HG02938 (cell line): Measurements from ENCODE around the gene VEGFA.

ENCODE experiments used
- ATAC-seq: cut with Tn5 transposase; IDR thresholded peaks from one replicate; pipeline ENCODE4 v1.9.1; 2021; ENCODE audit warnings: mild to moderate bottlenecking, moderate library complexity; ENCODE audit not compliant: unreplicated experiment

VEGFA gene

DNA sequence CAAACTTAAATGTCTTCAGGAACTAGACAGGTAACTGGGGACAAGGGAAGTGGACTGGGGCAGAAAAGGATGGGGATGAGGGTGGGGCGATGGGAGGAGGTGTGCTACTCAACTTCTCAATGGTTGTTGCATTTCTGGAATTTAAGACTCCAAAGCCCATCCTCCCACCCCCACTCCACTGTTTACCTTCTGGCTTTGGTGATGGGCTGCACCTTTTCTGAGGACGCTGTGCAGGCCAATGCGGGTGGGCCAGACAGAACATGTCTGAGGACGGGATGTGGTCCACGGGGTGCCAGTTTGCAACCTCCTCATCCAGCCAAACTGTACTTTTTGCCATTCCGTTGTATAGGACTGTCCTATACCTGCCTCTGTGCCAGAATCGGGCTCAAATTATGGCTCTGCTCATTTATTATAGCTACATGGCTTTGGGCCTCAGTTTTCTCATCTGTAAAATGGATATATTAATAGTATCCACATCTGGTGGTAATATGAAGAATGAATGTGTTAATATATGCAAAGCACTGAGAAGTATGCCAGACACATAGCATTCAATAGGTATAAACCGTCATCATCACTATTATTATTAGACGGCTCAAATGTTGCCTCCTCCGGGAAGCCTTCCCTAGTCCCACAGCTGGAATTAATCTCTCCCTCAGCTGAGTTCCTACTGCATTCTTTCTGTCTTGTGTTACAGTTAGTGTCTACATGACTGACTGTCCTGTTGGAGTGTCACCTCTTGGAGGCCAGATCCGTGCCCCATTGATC, 31.0 kb upstream of the VEGFA start:
- no peak for ATAC-seq

DNA sequence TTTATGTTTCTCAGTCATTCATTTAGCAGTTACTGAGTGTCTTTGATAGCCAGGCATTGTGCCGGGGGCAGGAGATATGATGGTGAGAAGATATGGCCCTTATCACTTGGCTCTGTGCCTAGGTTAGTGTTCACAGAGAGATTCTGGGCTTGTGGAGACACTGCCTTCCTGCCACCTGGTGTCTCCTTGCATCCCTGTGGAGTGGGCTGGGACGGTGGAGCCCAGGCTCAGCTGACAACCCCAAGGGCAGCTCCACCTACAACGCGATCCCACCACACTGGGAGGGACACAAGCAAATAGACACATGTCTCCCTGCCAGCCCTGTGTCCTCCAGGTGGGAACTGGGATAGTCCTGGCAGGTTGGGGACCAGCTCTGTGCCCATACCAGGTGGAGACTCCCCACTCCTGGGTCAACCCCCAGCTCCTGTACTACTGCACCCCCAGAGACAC, 30.3 kb upstream of the VEGFA start:
- no peak for ATAC-seq

DNA sequence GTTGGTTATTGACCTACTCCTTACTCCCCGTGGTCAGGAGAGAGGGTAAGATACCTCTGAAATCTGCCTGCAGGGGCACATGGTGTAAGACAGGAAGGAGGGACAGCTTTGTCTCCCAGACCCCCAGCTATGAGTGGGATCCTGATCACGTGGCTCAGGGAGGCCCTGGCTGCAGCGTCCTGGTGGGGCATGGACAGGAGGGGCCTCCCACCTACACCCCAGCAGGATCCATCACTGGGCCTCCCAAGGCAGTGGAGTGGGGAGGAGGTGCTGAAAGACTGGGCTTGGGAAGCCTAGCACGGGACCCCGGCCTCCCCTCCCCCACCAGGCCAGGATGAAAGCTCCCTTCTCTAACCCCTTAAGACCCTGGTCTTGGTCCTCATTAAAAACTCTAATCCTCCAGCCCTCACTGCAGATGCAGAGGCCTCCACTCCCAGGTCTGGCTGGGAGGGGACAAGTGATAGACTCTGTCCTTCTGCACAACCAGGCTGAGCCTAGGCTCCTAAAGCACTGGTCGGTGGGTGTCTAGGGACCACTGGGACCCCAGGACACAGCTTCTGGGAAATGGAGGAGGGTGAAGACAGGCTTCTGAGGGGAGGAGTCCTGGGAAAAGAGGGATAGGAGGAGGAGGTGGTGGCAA, 29.6 kb upstream of the VEGFA start:
- no peak for ATAC-seq

DNA sequence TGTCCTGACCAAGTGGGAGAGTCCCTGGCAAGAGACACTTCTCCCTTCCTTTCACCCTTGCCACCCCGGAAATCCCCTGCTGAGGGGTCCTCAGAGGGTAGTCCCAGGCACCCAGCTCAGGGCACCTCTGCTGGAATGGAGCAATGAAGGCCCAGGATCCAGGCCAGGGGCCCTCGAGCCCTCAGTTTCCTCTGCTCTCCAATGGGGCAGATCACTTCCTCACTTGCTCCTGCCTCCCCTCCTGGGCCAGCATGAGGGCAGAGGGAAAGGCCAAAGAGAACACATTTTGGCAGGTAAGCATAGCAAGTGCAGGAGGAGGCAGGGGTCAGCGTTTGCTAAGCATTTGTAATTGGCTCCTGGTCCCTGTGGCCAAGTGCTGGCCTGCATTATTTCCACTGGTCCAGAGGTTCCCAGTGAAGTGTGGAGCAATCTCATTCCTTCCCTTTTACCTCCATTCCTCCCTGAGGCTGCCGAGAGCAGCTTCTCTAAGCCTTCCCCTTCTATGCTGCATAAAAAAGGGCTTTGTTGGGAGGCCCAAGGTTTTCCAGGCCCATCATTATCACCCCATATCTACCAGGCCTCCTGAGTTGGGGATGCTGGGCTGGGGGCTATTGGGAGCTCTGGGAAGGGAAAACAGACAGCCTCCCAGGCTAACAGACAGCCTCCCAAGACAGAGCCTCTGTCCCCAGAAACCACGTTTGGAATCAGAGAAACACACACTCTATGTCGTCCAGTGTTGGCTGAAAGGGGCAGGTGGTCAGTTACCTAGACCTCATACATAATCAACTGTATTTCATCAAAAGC, 28.8 kb upstream of the VEGFA start:
- ATAC-seq: no peak

DNA sequence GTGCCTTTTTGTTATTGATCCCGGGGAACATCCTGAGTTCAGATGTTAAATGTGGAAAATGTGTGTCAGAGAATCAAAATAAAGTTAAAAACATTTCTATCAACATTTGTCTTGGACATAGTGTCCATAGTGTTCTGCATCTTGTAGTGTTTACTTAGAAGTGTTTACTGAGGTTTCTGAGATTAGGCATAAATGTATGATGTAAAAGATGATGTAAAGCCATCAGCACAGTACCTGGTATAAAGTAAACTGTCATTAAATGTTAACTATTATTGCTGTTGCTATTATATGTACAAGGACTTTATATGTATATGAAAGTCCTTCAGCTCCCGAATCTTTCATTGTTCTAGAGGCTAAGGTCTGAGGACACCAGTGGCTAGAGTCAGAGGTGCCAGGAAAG, 28.2 kb upstream of the VEGFA start:
- ATAC-seq: no peak

DNA sequence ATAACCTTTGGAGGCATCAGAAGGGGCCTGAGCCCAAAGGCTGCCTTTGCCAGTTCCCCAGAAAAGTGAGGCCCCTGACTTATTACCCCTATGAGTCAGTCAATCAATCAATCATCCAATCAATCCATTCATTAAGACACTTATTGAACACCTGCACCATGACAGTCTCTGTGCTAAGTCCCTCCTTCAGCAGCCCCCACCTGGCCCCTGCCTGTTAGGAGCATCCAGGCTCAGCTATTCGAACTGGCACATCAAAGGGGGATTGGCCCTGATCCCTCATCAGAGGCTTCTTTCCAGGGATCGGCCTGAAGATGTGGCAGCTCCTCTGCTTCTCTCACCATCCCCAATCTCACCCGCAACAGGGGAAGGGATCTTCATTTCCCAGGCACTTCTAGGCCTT, 27.7 kb upstream of the VEGFA start:
- no peak for ATAC-seq

DNA sequence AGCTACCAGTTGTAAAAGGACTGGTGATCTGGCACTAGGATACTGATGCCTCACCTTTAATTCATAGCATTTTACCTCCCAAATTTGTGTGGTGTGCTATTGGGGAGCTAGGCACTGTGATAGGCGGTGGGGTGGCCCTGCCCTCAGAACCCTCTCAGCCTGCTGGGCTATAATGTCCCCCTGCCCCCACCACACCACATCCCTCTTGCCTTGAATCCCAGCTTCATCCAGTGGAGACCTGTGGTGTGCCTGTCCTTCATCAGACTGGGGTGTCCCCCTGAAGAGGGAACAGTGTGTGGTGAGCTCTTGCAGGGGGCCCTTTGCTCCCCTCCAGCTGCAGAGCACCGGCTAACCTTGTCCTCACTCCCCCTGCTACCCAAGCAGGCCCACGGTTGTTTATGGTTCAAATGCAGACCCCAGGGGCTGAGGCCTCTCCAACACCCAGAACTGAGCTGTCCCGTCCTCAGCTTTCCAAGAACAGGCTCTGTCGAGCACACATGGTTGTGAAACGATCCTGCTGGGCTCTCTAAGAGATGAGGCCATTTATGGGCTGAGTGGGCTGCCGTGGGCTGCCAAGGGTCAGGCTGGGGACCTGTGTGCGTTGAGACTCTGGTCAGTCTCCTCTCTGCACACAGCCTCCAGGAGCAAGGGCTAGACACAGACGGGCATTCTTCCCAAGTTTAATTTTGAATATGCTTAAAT, 26.9 kb upstream of the VEGFA start:
- ATAC-seq: no peak

DNA sequence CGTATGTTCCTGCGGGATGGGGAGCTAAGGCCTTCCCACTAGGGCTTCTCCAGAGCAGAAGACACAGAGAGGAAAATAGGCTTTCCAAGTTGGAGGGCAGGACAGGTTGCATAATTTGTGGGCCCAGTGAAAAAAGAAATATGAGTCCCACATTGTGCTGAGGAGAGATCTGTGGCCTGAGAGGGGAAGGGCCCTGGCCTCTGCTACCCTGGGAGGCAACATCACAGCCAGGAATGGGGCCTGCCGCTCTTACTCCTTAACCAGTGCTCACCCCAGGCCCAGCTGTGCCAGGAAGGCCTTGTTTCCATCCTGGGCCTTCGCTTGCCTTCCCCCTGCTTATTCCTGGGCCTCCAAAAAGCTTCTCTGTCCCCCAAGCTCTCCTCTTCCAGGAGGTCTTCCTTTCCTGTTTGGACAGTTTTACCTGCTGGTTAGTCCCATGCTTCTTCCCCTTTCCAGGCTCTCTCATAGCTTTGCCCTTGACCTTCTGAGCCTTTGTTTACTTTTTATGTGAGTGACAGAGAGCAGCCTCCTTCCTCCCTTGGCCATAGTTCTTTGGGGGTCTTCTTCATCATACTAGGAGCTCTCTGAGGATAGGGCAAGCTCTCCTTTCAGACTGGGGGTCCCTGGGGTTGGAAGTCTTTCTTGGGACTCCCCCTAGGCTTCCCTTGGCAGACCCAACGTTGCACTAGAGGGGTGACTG, 26.2 kb upstream of the VEGFA start:
- ATAC-seq: no peak

DNA sequence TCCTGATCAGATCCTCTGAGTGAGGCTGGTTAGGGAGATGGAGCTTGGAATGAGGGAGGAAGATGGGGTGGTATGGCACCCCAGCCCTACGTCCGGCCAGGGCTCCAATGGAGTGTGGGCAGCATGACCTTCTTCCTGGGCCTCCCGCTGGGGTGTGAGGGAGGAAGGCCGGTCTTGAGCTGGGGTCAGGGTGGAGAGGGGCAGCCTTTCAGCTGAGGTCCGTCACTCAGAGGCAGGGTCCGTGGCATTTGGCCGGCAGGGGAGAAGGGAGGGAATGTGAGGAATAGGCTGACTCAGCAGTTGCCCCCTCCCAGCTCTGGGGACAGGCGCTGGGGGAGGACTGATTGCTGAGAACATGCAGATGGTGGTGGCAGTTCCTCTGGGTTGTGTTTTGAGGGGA, 25.5 kb upstream of the VEGFA start:
- ATAC-seq: no peak

DNA sequence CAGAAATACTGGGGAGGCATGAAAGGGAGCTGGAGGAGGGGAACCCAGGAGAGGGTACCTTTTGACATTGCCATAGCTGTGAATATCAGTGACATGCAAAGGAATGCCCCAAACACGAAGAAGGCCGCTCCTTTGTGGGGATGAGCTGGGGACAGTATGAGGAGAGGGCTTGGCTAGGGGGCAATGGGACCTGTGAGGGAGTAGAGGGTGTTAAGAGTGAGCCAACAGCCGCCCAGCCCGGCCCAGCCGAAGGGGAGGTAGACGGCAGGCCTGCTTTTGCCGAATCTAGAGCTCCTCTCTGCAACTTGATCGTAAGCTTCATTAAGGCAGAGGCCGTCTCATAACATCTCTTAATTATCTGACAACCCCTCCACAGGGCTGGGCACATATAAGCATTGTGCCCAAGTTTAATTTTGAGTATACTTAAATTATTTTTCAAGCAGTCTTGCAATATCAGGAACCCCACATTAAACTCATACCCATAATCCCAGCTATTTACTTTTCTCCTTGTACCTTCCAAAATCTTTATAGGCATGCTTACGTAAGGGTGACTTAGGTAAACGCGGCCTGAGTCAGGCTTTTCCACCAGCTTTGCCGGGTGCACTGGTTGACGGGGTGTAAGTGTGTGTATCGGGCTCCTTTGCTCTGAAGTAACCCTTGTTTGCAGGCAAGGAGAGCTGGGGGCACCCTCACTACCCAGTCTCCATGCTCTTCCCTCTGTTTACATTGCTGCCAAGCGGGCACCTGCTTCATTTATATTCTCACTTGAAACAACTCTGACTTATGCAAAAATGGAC, 24.9 kb upstream of the VEGFA start:
- no peak for ATAC-seq

DNA sequence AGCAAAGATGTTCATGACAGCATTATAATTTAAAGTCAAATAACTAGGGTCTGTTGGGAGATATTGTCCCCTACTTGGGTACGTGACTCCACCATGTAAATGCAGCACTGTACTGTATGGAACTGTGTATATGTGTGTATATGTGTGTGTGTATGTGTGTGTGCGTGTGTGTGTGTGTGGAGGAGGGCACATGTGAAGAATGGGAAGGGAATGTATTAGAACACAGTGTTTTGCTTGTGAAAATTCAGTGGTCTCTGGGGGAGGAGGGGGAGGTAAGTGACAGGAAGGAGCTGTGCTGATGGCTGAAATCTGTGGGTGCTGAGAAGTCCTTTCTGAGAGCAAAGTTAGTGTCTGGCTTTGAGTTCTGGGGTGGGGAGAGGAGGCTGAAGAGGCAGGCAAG, 23.9 kb upstream of the VEGFA start:
- ATAC-seq: no peak

DNA sequence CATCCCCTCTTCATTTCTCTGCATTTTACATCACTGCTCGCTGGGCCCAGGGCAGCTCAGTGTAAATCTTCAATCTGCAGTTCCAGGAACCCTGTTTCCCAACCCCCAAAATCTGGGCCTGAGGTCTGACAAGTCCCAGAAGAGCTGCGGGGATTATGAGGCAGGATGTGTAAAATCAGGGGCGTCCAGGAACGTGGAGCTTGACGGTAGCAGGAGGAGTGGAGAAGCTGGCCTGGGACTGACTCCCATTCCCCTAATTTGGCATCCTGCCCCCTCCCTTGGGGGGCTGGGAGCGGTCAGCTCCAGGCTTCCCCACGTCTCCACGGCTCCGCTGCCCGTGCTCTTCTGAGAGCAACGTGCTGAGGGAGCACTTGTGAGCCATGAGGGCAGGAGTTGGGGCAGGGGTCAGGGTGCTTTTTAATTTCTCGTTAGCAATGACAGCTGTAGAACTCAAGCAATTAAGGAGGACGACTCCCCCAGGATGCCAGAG, 23.4 kb upstream of the VEGFA start:
- ATAC-seq: no peak

DNA sequence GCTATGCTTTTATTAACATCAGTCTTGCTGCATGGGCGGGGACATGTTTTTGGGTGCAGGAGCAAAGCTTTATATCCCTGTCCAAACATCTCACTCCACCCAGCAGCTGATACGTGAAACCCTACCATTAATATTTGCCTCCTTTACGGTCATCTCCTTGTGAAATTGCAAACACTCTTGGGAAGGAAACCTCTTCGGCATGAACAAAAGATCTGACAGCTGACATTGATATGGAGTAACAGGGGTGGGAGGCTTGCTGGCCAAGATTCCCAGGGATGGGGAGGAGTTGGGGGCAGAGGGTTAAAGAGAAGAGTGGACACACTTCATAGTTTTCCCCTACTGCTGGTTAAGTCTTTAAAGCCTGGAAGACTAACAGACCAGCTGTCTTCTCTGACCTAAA, 22.2 kb upstream of the VEGFA start:
- no peak for ATAC-seq

DNA sequence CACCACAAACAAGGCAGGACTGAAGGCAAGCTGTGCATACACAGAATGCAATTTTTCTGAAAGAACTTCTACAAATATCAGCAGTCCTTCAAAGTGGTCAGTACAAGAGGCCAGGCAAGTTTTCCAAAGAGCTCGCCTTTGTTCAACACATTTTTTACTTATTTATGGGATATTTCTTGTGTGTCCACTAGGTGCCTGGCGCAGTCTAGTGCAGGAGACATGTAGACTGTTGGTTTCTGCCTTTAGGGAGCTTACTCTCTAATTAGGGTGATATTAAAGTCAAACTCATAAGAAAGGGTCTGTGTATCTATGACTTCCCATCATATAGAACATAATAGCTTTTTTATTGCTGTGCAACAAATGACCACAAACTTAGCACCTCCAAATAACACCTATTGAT, 21.2 kb upstream of the VEGFA start:
- ATAC-seq: no peak

DNA sequence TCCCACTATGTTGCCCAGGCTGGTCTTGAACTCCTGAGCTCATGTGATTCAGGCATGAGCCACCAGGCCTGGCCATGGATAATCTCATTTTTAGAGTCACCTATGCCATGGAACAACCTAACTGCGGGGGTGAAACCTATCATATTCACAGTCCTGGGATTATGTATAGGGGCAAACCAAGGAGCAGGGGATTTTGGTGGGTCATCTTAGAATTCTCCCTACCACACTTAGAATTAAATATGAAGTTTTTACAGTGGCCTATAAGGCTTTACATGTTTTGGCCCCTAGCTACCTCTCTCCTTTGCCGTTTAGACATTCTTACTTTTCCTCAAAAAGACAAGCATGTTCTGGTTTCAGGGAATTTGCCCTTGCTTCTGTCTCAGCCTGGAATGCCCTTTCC, 20.6 kb upstream of the VEGFA start:
- ATAC-seq: no peak

DNA sequence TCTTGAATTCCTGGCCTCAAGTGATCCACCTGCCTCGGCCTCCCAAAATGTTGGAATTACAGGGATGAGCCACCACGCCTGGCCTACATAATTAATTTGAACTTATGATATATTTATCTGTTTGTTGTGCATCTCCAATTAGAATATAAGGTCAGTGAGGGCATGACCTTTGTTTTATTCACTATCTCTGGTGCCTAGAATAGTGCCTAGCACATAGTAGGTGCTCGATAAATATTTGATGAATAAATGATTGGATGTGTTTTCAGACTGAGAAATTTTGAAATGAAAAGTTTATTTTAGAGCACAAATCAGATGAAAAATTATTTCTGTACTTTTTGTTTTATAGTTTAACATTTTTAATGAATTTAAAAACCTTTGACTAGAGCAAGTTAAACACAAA, 19.4 kb upstream of the VEGFA start:
- no peak for ATAC-seq

DNA sequence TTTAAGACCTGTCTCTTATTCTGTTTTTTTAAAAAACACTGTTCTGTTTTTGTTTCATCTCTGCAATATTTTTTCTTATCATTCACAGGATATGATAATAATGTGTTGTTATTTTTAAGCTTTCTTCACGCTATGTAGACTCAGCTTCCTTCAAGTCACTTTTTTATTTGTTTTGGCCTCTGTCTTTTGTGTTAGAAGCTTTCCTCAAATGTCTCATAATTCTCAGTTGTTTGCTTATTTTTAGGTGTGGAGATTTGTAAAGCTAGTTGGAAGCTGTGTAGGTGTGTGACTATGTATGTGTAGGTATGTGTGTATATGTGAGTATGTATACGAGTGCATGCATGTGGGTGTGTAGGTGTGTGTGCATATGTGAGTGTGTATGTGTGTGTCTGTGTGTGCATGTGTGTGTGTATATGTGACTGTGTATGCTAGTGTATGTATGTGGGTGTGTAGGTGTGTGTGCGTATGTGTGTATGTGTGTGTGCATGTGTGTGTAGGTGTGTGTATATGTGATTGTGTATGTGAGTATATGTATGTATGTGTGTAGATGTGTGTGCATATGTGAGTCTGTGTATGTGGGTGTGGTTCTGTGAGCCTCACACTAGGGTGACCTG, 16.3 kb upstream of the VEGFA start:
- no peak for ATAC-seq

DNA sequence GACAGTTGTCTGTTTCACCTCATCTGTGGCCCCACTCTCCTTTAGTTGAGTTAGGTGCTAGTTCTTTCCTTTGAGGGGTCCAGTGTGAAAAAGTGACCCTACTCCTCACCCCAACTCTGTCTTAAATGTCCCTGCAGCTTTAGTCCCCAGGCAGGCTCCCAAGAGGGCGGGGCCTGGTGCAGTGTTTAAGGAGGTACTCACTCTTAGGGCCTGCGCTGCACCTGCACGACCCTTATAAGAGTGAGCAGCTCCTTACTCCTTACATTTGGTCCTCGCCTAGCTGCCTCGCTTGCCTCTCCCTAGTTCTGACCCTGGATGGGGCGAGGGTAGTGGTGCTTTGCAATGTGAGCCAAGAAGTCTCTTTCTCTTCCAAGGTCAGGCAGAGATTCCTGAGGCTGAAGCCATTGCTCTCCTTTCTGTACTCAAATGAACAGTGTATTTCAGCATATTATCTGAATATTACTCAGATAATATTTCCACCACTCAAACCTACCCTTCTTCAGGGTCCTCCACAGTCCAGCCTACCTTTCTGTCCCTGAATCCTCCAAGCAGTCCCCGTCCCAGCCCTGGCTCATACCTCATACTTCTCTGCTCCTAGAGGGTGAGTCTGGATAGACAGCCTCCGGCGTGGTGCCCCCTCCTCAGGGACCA, 11.9 kb upstream of the VEGFA start:
- ATAC-seq: no peak

DNA sequence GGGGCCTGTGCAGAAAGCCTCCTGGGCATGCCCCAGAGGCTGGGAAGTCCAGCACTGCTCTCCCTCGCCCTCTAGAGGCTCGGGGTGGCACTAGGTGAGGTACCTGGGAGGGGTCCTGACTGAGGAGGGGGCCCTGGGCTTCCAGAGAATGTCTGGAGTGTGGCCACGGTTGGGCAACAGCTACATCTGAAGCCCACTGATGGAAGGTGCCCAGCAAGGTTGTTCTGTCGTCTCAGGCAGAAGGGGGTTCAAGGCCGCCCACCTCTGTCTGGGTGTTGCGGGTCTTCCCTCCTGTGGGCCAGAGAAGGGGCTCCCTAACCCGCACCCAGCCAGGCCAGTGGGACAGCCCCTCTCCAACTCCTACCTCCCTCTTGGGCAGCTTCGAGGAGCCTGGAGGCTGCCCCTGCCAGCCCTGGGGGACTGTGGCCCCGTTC, 11.4 kb upstream of the VEGFA start:
- no peak for ATAC-seq
